ENCODE results near the gene ASB4.
"Not testable (repeated sequence)": the region's sequence is repeated elsewhere in the genome, so short reads cannot be mapped to it uniquely, and the experiment has no call there.

ASB4 gene

GRCh38 chr7:95552010-95552926 lies 66.5 kb downstream of the ASB4 start:
- H3K4me3 ChIP-seq (ENCODE audit: low read length); H3K27ac ChIP-seq (ENCODE audit: low read depth, low read length); H3K36me3 ChIP-seq (ENCODE audit: control insufficient read depth, insufficient read depth, low read length); H3K9ac ChIP-seq (ENCODE audit: low read length); H3K27me3 ChIP-seq (ENCODE audit: control insufficient read depth, insufficient read depth, low read length): not testable (repeated sequence)
- peaks cover 29% of the 10 kb centered on the region for H3K4me1 ChIP-seq (ENCODE audit: control insufficient read depth, insufficient read depth, low read length)

DNA sequence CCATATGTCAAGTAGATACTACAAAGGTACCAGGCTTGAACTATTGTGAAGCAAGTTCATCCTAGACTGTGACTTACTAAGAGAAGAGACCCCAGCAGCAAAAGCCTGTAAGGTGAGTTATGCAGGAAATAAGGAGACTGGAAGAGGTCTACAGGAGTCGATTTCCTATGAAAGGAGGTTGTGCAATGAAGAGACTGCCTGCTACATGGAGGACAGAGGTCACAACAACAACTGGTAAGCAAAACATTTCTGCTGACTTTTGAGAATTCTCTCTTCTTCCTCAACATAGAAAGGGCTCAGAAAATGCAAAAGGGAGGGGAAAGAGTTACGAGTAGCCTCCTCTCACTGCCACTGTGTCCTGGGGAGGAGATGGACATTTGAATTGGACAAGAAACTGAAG lies 68.2 kb downstream of the ASB4 start:
- no peaks in the 10 kb centered on the region for H3K36me3 ChIP-seq (ENCODE audit: control insufficient read depth, insufficient read depth, low read length)
- no peak overlapping the region for H3K4me3 ChIP-seq (ENCODE audit: low read length)
- peaks cover 19% of the 10 kb centered on the region for H3K4me1 ChIP-seq (ENCODE audit: control insufficient read depth, insufficient read depth, low read length)
- H3K27ac ChIP-seq (ENCODE audit: low read depth, low read length) = no peak overlapping the region
- H3K9ac ChIP-seq (ENCODE audit: low read length) = no peak overlapping the region
- H3K27me3 ChIP-seq (ENCODE audit: control insufficient read depth, insufficient read depth, low read length) = no peaks in the 10 kb centered on the region

DNA sequence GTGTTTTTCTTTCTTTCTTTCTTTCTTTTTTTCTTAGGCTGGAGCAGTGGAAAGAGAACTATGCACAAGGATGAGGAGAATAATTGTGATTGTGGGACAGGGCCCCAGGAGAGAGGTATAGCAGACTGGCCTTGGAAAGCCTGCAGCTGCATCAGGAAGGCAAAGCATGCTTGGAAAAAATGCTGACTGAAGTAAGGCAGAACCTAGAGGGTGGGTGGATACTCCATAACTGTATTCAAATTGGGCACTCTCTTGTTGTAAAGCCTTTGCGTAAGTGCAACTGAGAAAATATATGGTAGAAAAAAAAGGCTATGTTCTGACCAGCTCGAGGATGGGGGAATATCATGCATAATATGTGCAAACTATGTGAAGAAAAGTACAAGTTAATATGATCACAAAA lies 71.0 kb downstream of the ASB4 start:
- H3K9ac ChIP-seq (ENCODE audit: low read length) = no peak overlapping the region
- H3K36me3 ChIP-seq (ENCODE audit: control insufficient read depth, insufficient read depth, low read length) = no peaks in the 10 kb centered on the region
- no peak overlapping the region for H3K27ac ChIP-seq (ENCODE audit: low read depth, low read length)
- H3K4me1 ChIP-seq (ENCODE audit: control insufficient read depth, insufficient read depth, low read length) = no peaks in the 10 kb centered on the region
- H3K4me3 ChIP-seq (ENCODE audit: low read length) = no peak overlapping the region
- no peaks in the 10 kb centered on the region for H3K27me3 ChIP-seq (ENCODE audit: control insufficient read depth, insufficient read depth, low read length)

GRCh38 chr7:95558864-95559263 lies 73.1 kb downstream of the ASB4 start:
- Histone ChIP-seq H3K4me3 (ENCODE audit: low read length) (no peak overlapping the region), H3K27ac (ENCODE audit: low read depth, low read length) (no peak overlapping the region), H3K9ac (ENCODE audit: low read length) (no peak overlapping the region), H3K36me3 (ENCODE audit: control insufficient read depth, insufficient read depth, low read length) (no peaks in the 10 kb centered on the region), H3K27me3 (ENCODE audit: control insufficient read depth, insufficient read depth, low read length) (no peaks in the 10 kb centered on the region), H3K4me1 (ENCODE audit: control insufficient read depth, insufficient read depth, low read length) (no peaks in the 10 kb centered on the region)

DNA sequence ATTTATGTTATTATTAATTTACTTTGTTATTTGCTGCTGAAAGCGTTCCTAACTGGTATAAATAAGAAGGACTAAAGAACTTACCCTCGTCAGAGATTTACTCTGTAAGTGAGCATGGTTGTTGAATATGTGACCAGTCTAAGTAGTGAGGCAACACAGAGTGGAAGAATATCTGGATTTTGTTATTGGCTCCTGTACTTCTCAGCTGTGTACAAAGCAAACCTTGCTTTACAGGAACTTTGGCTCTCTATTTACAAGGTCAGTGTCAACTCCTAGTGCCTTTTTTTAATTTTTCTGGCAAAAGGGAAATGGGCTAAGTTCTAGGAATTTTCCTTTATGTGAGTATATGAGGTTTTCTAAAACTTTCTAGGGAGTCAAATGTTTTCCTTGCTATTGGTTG lies 74.9 kb downstream of the ASB4 start:
- H3K9ac ChIP-seq (ENCODE audit: low read length) = no peak overlapping the region
- no peaks in the 10 kb centered on the region for H3K27me3 ChIP-seq (ENCODE audit: control insufficient read depth, insufficient read depth, low read length)
- H3K4me1 ChIP-seq (ENCODE audit: control insufficient read depth, insufficient read depth, low read length) = no peaks in the 10 kb centered on the region
- H3K4me3 ChIP-seq (ENCODE audit: low read length) = no peak overlapping the region
- no peaks in the 10 kb centered on the region for H3K36me3 ChIP-seq (ENCODE audit: control insufficient read depth, insufficient read depth, low read length)
- H3K27ac ChIP-seq (ENCODE audit: low read depth, low read length) = no peak overlapping the region

GRCh38 chr7:95569720-95570119 lies 84.0 kb downstream of the ASB4 start:
- Histone ChIP-seq H3K27me3 (ENCODE audit: control insufficient read depth, insufficient read depth, low read length) (no peaks in the 10 kb centered on the region), H3K4me3 (ENCODE audit: low read length) (no peak overlapping the region), H3K36me3 (ENCODE audit: control insufficient read depth, insufficient read depth, low read length) (no peaks in the 10 kb centered on the region), H3K9ac (ENCODE audit: low read length) (no peak overlapping the region), H3K4me1 (ENCODE audit: control insufficient read depth, insufficient read depth, low read length) (no peaks in the 10 kb centered on the region), H3K27ac (ENCODE audit: low read depth, low read length) (no peak overlapping the region)

DNA sequence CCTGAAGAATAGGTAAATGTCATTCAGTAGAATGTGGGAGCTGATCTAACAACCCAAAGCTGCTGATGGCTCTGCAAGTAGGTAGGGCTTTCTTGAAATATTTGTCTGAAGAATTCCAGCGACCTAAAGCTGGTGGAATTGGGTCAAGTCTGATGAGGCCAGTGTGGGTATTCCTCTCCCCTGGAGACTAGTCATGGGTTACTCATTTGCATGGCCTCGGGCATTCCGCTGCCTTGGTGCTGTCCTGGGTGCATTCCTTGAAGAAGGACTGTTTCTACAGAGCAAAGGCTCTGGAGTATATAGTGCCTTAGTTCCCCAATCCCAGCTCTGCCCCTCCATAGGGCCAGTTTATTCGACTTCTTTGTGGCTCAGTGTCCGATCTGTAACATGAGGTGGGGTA lies 91.4 kb downstream of the ASB4 start:
- H3K36me3 ChIP-seq (ENCODE audit: control insufficient read depth, insufficient read depth, low read length) = no peaks in the 10 kb centered on the region
- no peaks in the 10 kb centered on the region for H3K27me3 ChIP-seq (ENCODE audit: control insufficient read depth, insufficient read depth, low read length)
- no peak overlapping the region for H3K9ac ChIP-seq (ENCODE audit: low read length)
- H3K27ac ChIP-seq (ENCODE audit: low read depth, low read length) = no peak overlapping the region
- H3K4me1 ChIP-seq (ENCODE audit: control insufficient read depth, insufficient read depth, low read length) = no peaks in the 10 kb centered on the region
- H3K4me3 ChIP-seq (ENCODE audit: low read length) = no peak overlapping the region

- Histone ChIP-seq H3K4me1 (ENCODE audit: control insufficient read depth, insufficient read depth, low read length) (no peaks in the 10 kb centered on the region), H3K9ac (ENCODE audit: low read length) (no peak overlapping the region), H3K4me3 (ENCODE audit: low read length) (no peak overlapping the region), H3K27me3 (ENCODE audit: control insufficient read depth, insufficient read depth, low read length) (no peaks in the 10 kb centered on the region), H3K27ac (ENCODE audit: low read depth, low read length) (no peak overlapping the region), H3K36me3 (ENCODE audit: control insufficient read depth, insufficient read depth, low read length) (no peaks in the 10 kb centered on the region)
These were observed 92.6 kb downstream of the ASB4 start for GRCh38 chr7:95578299-95578855.

- H3K27ac ChIP-seq (ENCODE audit: low read depth, low read length) = no peak overlapping the region
- no peak overlapping the region for H3K9ac ChIP-seq (ENCODE audit: low read length)
- H3K4me1 ChIP-seq (ENCODE audit: control insufficient read depth, insufficient read depth, low read length) = no peaks in the 10 kb centered on the region
- H3K27me3 ChIP-seq (ENCODE audit: control insufficient read depth, insufficient read depth, low read length) = no peaks in the 10 kb centered on the region
- no peak overlapping the region for H3K4me3 ChIP-seq (ENCODE audit: low read length)
- peaks cover 4% of the 10 kb centered on the region for H3K36me3 ChIP-seq (ENCODE audit: control insufficient read depth, insufficient read depth, low read length)
These were observed 93.6 kb downstream of the ASB4 start for GRCh38 chr7:95579318-95579717.

DNA sequence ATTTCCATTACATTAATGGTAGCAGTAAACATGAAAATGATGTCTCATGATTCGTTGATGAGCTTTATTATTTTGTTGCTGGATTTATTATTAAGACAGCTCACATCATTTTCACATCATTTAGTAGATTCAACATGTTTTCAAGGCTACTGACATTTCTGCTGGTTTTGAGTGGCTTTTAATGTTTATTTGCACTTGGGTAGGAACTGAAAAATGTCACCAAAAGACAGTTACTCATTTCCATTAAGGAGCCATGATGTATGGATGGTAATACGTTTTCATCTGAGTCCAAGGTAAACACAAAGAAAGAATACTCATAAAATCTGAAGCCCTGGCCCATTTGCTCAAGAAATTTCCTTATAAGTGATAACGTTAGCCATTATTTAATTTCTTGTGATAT lies 95.7 kb downstream of the ASB4 start:
- Histone ChIP-seq H3K27ac (ENCODE audit: low read depth, low read length) (no peak overlapping the region), H3K4me3 (ENCODE audit: low read length) (no peak overlapping the region), H3K4me1 (ENCODE audit: control insufficient read depth, insufficient read depth, low read length) (no peaks in the 10 kb centered on the region), H3K9ac (ENCODE audit: low read length) (no peak overlapping the region), H3K27me3 (ENCODE audit: control insufficient read depth, insufficient read depth, low read length) (no peaks in the 10 kb centered on the region), H3K36me3 (ENCODE audit: control insufficient read depth, insufficient read depth, low read length) (peaks cover 14% of the 10 kb centered on the region)

DNA sequence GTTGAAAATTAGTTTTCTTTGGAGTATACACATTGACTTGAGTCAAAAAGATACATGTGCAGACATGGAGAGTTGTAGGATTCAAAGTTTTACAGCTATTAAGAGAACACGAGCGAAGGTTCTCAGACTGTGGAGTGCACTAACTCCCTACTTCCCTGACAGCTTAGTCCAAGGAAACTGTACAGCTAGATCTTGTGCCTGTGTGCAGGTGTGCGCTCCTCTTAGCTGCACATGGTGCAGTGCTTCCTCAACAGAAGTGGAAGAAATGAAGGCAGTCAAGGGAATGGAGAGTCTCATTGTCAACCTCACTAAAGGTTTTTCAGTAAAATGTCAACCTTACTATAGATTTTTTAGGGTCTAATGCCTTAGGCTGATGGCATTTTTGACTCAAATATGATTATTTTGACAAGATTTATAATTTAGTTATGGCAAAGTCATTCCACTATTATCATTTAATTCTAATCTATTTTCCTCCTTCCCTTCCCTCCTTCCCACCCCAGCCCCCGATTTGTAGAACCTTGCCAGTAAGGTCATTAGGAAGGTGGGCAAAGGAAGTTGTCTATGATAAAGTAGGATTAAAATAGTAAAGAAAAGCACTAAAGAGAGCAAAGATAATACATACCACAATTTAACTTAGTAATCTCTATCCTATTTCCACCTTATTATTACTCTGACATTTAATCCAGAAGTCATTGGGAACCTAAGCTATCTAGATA lies 97.0 kb downstream of the ASB4 start:
- Histone ChIP-seq H3K27me3 (ENCODE audit: control insufficient read depth, insufficient read depth, low read length) (no peaks in the 10 kb centered on the region), H3K4me1 (ENCODE audit: control insufficient read depth, insufficient read depth, low read length) (no peaks in the 10 kb centered on the region), H3K36me3 (ENCODE audit: control insufficient read depth, insufficient read depth, low read length) (peaks cover 26% of the 10 kb centered on the region), H3K27ac (ENCODE audit: low read depth, low read length) (no peak overlapping the region), H3K9ac (ENCODE audit: low read length) (no peak overlapping the region), H3K4me3 (ENCODE audit: low read length) (no peak overlapping the region)

DNA sequence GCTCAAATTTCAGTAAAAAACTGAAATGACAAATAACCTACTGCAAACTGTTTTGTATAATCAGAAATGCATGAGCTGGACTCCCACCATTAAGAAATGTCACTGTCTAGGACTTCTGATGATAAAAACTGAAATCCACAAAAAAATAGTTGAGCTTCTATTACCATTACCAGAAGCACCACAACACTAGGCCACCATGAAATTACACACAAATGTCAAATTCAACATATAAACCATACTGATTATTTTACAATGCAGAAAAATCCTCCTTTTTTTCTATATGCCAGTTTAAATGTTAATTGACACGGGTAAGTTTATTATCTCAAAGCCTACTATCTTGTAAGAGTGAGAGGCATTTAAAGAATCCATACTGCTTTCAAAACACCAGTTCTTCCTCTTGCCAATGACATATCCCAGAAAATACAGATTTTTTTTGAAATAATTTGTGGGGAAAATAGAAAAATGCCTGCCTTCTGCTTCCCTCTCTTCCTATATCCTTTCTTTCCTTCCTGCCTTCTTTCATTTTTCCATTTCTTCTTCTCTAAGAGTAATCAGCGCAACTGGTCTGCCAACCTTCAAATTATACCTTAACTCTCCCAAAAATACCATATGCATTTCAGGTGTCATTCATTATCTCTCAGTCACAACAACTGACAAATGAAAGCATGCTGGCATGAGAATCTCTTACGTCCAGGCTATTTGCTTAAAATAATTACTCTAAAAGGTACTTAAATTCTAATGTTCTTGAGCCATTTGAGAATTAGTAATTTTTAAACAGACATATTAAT lies 98.3 kb downstream of the ASB4 start:
- H3K36me3 ChIP-seq (ENCODE audit: control insufficient read depth, insufficient read depth, low read length) = peaks cover 31% of the 10 kb centered on the region

More for the DNA sequence above, 98.3 kb downstream of the ASB4 start:
- Histone ChIP-seq H3K27me3 (ENCODE audit: control insufficient read depth, insufficient read depth, low read length) (no peaks in the 10 kb centered on the region), H3K4me1 (ENCODE audit: control insufficient read depth, insufficient read depth, low read length) (peaks cover 3% of the 10 kb centered on the region), H3K27ac (ENCODE audit: low read depth, low read length) (no peak overlapping the region), H3K9ac (ENCODE audit: low read length) (no peak overlapping the region), H3K4me3 (ENCODE audit: low read length) (no peak overlapping the region)
